Ovary (tissue), 3 donors: ENCODE measurements around the gene MTO1.

Experiments
- CTCF ChIP-seq, 3 donors: fragments of 450-650 bp in 2 of 3; fragments of 200-600 bp in 1 of 3; IDR thresholded peaks; one replicate each; pipeline versions ENCODE4 v1.5.1 to v1.8.0; 2016 to 2022; ENCODE audit warnings: antibody characterized with exemption in 3 of 3, mild to moderate bottlenecking in 1 of 3
- POLR2A ChIP-seq: fragments of 450-650 bp; IDR thresholded peaks from one replicate; pipeline ENCODE4 v1.6.1; 2017; ENCODE audit warnings: antibody characterized with exemption, mild to moderate bottlenecking, moderate library complexity
- donor health status: DM: no; HTN: no; CAD: no.

- TF ChIP-seq CTCF (IDR thresholded peaks at IDR 0.05) (no peak), POLR2A (no peak)
These were observed 95.3 kb downstream of the MTO1 start for GRCh38 chr6:73556836-73557235.
